Brain microvascular endothelial cell (primary cell): ENCODE results near the gene C11orf71.

Experiments
- DNase-seq: peaks from one replicate; pipeline ENCODE4 v3.0.0-alpha.2; 2020
- H3K27ac ChIP-seq: fragments of 250-450 bp; sonication (Bioruptor Pico); 2 replicates; pipeline ENCODE4 v1.5.1; 2020; ENCODE audit warnings: mild to moderate bottlenecking, moderate library complexity
- H3K27me3 ChIP-seq: fragments of 250-450 bp; sonication (Bioruptor Pico); replicated peaks from 2 replicates; pipeline ENCODE4 v1.5.1; 2020; ENCODE audit warnings: mild to moderate bottlenecking
- H3K36me3 ChIP-seq: fragments of 250-450 bp; sonication (Bioruptor Pico); replicated peaks from 2 replicates; pipeline ENCODE4 v1.5.1; 2020; ENCODE audit warnings: mild to moderate bottlenecking
- H3K4me3 ChIP-seq: 2 replicates; pipeline ENCODE4 v1.5.1; 2011; ENCODE audit warnings: low read depth, mild to moderate bottlenecking, control low read depth, low read length, moderate library complexity
- CTCF ChIP-seq: IDR thresholded peaks from 2 replicates; pipeline ENCODE4 v1.5.1; 2011; ENCODE audit warnings: low read depth, mild to moderate bottlenecking, moderate library complexity, low read length, control low read depth, inconsistent platforms; ENCODE audit errors: missing control alignments
- in situ Hi-C: cut with HindIII; loops from 2 replicates; pipeline ENCODE4 v1.10.0; 2017; ENCODE audit warnings: low sequenced_read_pairs, low pct_ligation_motif_present

The C11orf71 gene

DNA sequence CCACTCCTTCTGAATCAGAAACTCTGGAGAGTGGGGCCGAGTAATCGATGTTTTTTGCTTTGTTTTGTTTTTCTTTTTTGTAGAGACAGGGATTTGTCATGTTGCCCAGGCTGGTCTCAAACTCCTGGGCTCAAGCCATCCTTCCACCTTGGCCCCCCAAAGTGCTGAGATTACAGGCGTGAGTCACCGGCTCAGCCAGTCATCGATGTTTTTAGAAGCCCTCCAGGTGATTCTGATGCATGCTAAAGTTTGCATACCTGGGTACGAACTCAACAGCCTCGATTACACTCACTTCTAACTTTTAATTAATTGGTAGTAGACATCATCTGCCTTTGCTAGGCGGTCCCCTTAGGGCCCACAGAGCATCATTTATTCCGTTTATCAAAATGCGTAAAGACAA is 50.3 kb downstream of the C11orf71 start:
- no peaks in the 10 kb centered on the region for H3K36me3 ChIP-seq
- no peak for DNase-seq
- no peak overlapping the region for H3K27ac ChIP-seq
- no peak for TF ChIP-seq CTCF
- no peaks in the 10 kb centered on the region for H3K27me3 ChIP-seq
- in situ Hi-C loops = no loop called here
- no peak overlapping the region for H3K4me3 ChIP-seq
